Liver (tissue), 4 donors: ENCODE measurements around the gene CALML6. TPM values are rescaled to one million over a fixed set of nuclear protein-coding genes. Genes with fewer than 3 reads are reported as not detected.

Experiments
- polyA plus RNA-seq, 2 donors: library from polyadenylated mRNA; stranded (reverse) in 1 of 2; unstranded in 1 of 2; fragments of 200-250 nt in 1 of 2; fragments of >200 nt in 1 of 2; fragmentation: Nextera tagmentation in 1 of 2; extraction: Ambion mirVana in 1 of 2; gene quantifications; one replicate each; pipeline versions ENCODE4 v1.2.1 to v1.2.3, GENCODE V29; 2013 to 2015
- total RNA-seq, 2 donors: library from RNA; depleted of rRNA; stranded (reverse); fragments of >200 nt; gene quantifications; one replicate each; pipeline ENCODE4 v1.2.3, GENCODE V29; 2014
- donor health status: healthy.
- donor health status: healthy.
- donor health status: healthy.

The CALML6 gene
- total and polyA plus RNA-seq, 4 donors, result 0.15 to 0.67 (median 0.47) TPM; not detected in 1

Other genes with a start within 250 kb of the CALML6 start
- 10 to 100 TPM; 13.4 to 19.3 TPM for gene SLC35E2B, start 222.5 kb upstream of the CALML6 start, total RNA-seq
- 10 to 100 TPM; 11.1 to 11.7 TPM for gene SLC35E2B, start 222.5 kb upstream of the CALML6 start, polyA plus RNA-seq
- gene CDK11A, start 190.9 kb upstream of the CALML6 start, total RNA-seq, result 10 to 100 TPM; 13.8 to 17.0 TPM
- gene CDK11A, start 190.9 kb upstream of the CALML6 start, polyA plus RNA-seq, result 10 to 100 TPM; 13.7 to 14.1 TPM
- 100 to 1,000 TPM in 1 of 2 donors, 10 to 100 TPM in 1; 39.2 to 105 TPM for gene NADK, start 136.8 kb upstream of the CALML6 start, total RNA-seq
- gene NADK, start 136.8 kb upstream of the CALML6 start, polyA plus RNA-seq, result 10 to 100 TPM; 77.9 to 89.4 TPM
- gene GNB1, start 24.2 kb upstream of the CALML6 start, total RNA-seq, result 10 to 100 TPM; 51.5 to 54.0 TPM
- 10 to 100 TPM; 22.3 to 68.5 TPM for gene GNB1, start 24.2 kb upstream of the CALML6 start, polyA plus RNA-seq
- 1 to 10 TPM; 2.6 to 2.7 TPM for gene TMEM52, start 4.0 kb downstream of the CALML6 start, total RNA-seq
- gene TMEM52, start 4.0 kb downstream of the CALML6 start, polyA plus RNA-seq, result 10 to 100 TPM in 1 of 2 donors, 1 to 10 TPM in 1; 3.2 to 13.1 TPM
- under 1 TPM in 1 of 2 donors, not detected in 1; under 0.01 TPM for gene CFAP74, start 88.5 kb downstream of the CALML6 start, total RNA-seq
- gene CFAP74, start 88.5 kb downstream of the CALML6 start, polyA plus RNA-seq, result under 1 TPM in 1 of 2 donors, not detected in 1; 0.31 TPM
- gene GABRD, start 104.1 kb downstream of the CALML6 start, total RNA-seq, result not detected
- gene GABRD, start 104.1 kb downstream of the CALML6 start, polyA plus RNA-seq, result under 1 TPM in 1 of 2 donors, not detected in 1; 0.29 TPM
- 1 to 10 TPM; 7.6 to 9.3 TPM for gene PRKCZ, start 135.2 kb downstream of the CALML6 start, total RNA-seq
- gene PRKCZ, start 135.2 kb downstream of the CALML6 start, polyA plus RNA-seq, result 1 to 10 TPM; 4.8 to 9.9 TPM